Calu3 (cell line): ENCODE results near the gene CFAP68. TPM values are rescaled to one million over a fixed set of nuclear protein-coding genes. Genes with fewer than 3 reads are reported as not detected.
A peak's percentile ranks its signal among the peaks of the same experiment; 100 is the strongest.

Source experiments
- BruUV-seq: library from RNA; stranded (reverse); fragments of 400-500 nt; replicated peaks from 2 replicates; lab custom pipeline; 2021; lab: Mats Ljungman, UMichigan
- CTCF ChIA-PET: fragments of 300-600 bp; sonication (Branson Sonifier 250); formaldehyde crosslinking; loops from one replicate; lab custom pipeline; 2022; ENCODE audit warnings: antibody characterized with exemption; lab: Charles Lee
- DNase-seq: peaks from one replicate; pipeline ENCODE4 v3.0.0; 2022
- H3K27ac Mint-ChIP-seq: one replicate; pipeline ENCODE4 v1.8.0; 2022; ENCODE audit warnings: mixed read lengths; ENCODE audit not compliant: unreplicated experiment
- H3K27me3 Mint-ChIP-seq: one replicate; pipeline ENCODE4 v1.8.0; 2022; ENCODE audit warnings: mixed read lengths; ENCODE audit not compliant: unreplicated experiment
- H3K36me3 Mint-ChIP-seq: one replicate; pipeline ENCODE4 v1.8.0; 2022; ENCODE audit warnings: mild to moderate bottlenecking, moderate library complexity, mixed read lengths; ENCODE audit not compliant: insufficient read depth, unreplicated experiment
- H3K4me1 Mint-ChIP-seq: one replicate; pipeline ENCODE4 v1.8.0; 2022; ENCODE audit warnings: mild to moderate bottlenecking, low read depth, mixed read lengths; ENCODE audit not compliant: unreplicated experiment
- H3K4me3 Mint-ChIP-seq: one replicate; pipeline ENCODE4 v1.8.0; 2022; ENCODE audit warnings: mild to moderate bottlenecking, low read depth, moderate library complexity, mixed read lengths; ENCODE audit not compliant: unreplicated experiment
- H3K9me3 Mint-ChIP-seq: one replicate; pipeline ENCODE4 v1.8.0; 2022; ENCODE audit warnings: low read depth, mixed read lengths; ENCODE audit not compliant: unreplicated experiment
- intact Hi-C: fragments of 100-400 bp; cut with micrococcal nuclease; formaldehyde crosslinking; loops from one replicate; pipeline ENCODE4 v1.10.0; 2022; ENCODE audit not compliant: unreplicated experiment
- total RNA-seq: library from RNA; stranded (reverse); gene quantifications from 2 replicates; pipeline ENCODE4 v1.2.3, GENCODE V29; 2022
- TF ChIP-seq, protein P1 (sequence below): fragments of 200-600 bp; IDR thresholded peaks from one replicate; pipeline ENCODE4 v1.8.0; 2022; ENCODE audit warnings: antibody characterized with exemption; ENCODE audit not compliant: unreplicated experiment

CFAP68 gene
- total RNA-seq, 1 experiment from 2014 or later, result 28.1 TPM

DNA sequence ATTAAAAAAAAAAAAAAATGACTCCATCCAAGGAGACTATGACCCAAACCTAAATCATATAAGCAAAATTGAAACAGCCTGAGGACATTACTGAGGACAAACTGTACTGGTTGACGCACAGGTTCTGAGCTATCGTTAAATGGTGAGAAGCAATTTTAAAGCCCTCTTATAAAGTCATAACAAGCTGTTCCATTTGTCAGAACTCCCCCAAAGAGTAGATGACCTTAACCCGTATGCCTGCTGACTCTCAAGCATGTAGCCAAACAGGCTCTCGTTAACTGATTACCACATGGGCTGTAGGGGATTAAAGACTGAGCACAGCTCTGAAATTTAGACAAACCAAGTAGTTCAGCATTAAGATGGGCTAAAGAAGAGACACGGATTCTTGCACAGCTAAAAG is 30.0 kb downstream of the CFAP68 start:
- Mint-ChIP-seq H3K4me1 (peaks cover 11% of the 10 kb centered on the region), H3K27ac (no peak overlapping the region), H3K9me3 (no peaks in the 10 kb centered on the region), H3K4me3 (no peak overlapping the region), H3K27me3 (peaks cover 8% of the 10 kb centered on the region), H3K36me3 (no peaks in the 10 kb centered on the region)
- TF ChIP-seq, protein P1, sequence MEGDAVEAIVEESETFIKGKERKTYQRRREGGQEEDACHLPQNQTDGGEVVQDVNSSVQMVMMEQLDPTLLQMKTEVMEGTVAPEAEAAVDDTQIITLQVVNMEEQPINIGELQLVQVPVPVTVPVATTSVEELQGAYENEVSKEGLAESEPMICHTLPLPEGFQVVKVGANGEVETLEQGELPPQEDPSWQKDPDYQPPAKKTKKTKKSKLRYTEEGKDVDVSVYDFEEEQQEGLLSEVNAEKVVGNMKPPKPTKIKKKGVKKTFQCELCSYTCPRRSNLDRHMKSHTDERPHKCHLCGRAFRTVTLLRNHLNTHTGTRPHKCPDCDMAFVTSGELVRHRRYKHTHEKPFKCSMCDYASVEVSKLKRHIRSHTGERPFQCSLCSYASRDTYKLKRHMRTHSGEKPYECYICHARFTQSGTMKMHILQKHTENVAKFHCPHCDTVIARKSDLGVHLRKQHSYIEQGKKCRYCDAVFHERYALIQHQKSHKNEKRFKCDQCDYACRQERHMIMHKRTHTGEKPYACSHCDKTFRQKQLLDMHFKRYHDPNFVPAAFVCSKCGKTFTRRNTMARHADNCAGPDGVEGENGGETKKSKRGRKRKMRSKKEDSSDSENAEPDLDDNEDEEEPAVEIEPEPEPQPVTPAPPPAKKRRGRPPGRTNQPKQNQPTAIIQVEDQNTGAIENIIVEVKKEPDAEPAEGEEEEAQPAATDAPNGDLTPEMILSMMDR, result no peak
- BruUV-seq, result no TSS peak
- no peak for DNase-seq
- intact Hi-C loops, result no loop called here
- CTCF ChIA-PET, result no interaction called here

DNA sequence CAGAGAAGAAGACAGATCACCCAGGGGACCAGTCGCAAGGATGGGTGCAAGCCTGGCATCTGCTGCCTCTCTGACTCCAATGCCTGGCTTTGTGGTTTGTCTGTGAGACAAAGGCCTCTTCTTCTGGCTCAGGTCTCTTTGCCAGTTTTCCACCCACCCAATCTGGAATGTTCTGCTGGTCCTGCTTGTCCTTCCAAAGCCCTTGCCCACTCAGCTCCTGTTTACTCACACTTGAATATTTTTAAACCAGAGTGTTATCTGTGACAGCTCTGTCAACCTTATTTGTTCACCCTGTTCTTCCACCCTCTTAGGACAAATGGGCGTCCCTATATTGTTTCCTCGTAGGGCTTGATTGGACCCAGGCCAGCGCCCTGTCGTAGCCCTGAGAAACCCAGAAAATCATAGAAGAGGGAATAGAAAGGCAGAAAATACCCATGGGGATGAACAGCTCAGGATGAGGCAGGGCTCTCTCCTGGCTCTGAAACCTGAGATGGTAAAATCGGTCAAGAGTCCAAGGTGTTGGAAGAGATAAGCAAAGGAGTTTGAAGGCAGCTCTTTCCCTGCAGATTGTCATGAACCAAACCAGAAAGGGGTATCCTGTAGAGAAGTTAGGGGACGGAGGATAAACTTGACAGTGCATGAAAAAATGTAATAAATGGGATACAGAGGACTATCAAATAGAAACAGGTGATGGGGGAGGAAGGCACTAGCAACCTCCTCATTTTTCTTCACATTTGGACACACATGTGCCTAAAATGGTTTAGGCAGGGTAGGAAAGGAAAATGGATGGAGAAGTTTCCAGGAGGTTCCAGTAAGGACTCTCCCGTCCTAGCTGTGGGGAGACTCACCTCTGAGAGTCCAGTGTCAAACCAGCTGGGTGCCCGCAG is 31.6 kb downstream of the CFAP68 start:
- intact Hi-C loops, result no loop called here
- Mint-ChIP-seq H3K4me1 (peaks cover 11% of the 10 kb centered on the region), H3K4me3 (no peak overlapping the region), H3K27ac (peak overlapping the region; percentile 11), H3K36me3 (no peaks in the 10 kb centered on the region), H3K9me3 (no peaks in the 10 kb centered on the region), H3K27me3 (peaks cover 8% of the 10 kb centered on the region)
- TF ChIP-seq, protein P1, result no peak
- CTCF ChIA-PET, result no interaction called here
- no TSS peak for BruUV-seq
- DNase-seq, result no peak

DNA sequence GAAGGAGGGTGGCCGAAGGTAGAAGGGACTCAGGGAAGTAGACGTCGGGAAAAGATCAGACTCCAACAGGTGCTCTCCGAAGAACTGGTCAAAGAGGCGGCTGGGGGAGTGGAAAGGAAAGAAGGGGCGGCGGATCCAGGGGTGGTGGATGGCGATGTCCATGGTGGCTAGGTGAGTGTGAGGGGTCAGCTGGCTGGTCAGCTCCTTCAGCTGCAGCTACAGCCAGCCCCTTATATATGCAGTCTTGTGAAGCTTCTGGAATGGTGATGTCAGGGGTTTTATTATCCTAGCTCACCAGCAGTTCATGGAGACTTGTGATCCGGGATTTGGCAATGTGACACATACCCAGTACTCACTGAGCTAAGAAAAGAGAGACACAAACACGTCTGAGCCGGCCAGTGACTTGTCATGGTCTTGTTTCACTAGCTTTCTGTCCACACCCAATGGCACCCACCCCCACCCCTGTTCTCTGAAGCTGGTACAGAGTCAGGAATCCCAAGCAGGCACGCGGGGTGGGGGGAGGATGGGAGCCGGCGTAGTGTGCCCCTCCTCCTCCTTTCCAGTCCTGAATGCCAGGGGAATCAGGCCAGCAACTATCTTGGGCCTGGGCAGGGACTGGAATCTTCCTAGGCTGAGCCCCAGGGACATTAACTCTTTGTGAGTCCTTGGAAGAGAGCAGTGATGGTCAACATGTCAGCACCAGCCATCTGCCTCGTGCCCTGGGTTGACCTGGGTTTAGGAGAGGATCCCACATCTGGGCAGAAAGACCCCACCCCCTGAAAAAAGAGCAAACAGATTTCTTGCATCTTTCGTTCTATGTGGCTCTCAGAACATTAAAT is 32.4 kb downstream of the CFAP68 start, which contains the start of gene CRYAB:
Gene CRYAB (minus strand): TSS at position 208 of the 839 bp plus-strand sequence. CDS start 46 bp downstream, at position 162.
- DNase-seq, result no peak
- peaks cover 8% of the 10 kb centered on the region for H3K27me3 Mint-ChIP-seq
- H3K36me3 Mint-ChIP-seq, result no peaks in the 10 kb centered on the region
- CTCF ChIA-PET, result no interaction called here
- H3K4me3 Mint-ChIP-seq, result no peak within 1 kb of the TSS
- peaks cover 11% of the 10 kb centered on the region for H3K4me1 Mint-ChIP-seq
- no TSS peak for BruUV-seq
- TF ChIP-seq, protein P1, result no peak
- intact Hi-C loops, result no loop called here
- no peaks in the 10 kb centered on the region for H3K9me3 Mint-ChIP-seq
- peak within 1 kb of the TSS; percentile 11 for H3K27ac Mint-ChIP-seq

DNA sequence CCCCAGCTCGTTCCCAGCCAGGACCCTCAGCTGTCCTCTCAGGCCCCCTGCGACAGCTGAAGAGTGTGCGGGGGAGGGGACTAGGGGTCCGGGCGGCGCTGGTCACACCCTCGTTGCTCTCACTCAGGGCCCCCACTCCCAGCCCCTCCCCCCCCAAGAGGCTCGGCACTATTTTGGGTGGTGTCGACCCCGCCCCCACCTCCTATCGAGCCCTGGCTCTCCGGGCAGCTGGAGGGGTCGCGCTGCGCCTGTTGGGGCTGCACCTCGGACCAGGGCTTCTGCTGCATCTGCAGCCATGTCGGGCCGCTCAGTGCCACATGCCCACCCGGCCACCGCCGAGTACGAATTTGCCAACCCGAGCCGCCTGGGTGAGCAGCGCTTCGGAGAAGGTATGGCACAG is 33.2 kb downstream of the CFAP68 start, which contains the start of gene HSPB2:
Gene HSPB2 (plus strand): TSS at position 200 of the 400 bp plus-strand sequence. CDS start 96 bp downstream, at position 296.
- Mint-ChIP-seq H3K9me3 (no peaks in the 10 kb centered on the region), H3K27me3 (peaks cover 8% of the 10 kb centered on the region), H3K27ac (no peak within 1 kb of the TSS), H3K4me1 (peaks cover 11% of the 10 kb centered on the region), H3K4me3 (no peak within 1 kb of the TSS), H3K36me3 (no peaks in the 10 kb centered on the region)
- TF ChIP-seq, protein P1, result no peak
- intact Hi-C loops, result no loop called here
- no peak for DNase-seq
- no TSS peak for BruUV-seq
- CTCF ChIA-PET, result no interaction called here
